Measurements from ENCODE around the gene STX8.
"Not testable (repeated sequence)": the region's sequence is repeated elsewhere in the genome, so short reads cannot be mapped to it uniquely, and the experiment has no call there.

STX8 gene

DNA sequence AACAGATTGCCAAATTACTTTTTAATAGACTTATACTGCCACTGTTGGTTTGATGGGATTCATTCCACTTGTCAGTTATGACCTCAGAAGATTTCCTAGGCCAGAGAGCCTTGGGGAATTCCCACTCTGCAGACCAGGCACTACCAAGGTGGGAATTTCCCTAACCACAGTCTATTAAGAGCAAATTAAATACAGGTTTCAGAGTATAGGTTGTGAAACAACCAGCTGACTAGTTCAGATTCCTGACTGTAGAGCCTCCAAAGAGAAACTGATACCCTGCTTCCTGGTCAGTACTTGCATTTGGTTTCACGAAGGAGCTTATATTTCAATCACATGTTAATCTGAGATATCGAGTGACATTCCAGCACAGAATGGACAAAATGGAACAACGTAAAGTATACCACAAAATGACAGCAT lies 186.5 kb downstream of the STX8 start:
- no peak for DNase-seq (ENCODE audit: low spot score)

DNA sequence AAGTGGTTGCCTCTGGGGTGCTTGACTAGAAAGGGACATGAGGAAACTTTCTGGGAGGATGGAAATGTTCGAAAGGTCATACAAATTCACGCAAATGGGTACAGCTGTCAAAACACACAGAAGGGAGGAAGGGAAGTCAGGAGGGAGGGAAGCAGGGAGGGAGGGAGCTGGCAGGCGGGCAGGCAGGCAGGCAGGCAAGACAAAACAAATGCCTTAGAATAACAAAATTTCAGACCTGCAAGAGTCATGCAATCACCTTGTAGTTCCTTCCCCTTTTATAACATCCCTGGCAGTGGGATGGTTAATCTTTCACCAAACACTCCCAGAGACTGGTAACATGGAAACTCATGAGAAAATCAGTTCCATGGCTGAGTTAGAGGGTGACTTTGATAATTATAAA lies 189.2 kb downstream of the STX8 start:
- DNase-seq (ENCODE audit: low spot score), result no peak

DNA sequence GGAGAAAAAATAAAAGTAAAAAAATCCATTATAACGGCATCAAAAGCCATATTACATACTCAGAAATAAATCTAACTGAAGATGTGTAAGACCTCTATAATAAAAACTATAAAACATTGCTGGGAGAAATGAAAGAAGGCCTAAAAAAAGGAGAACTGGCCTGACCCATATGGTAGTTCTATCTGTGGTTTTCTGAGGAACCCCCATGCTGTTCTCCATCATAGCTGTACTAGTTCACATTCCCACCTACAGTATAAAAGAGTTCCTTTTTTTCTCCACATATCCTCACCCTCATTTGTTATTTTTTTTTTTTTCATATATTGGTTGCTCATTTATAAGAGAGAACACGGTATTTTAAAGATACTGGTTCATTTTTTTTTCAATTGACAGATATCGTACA lies 191.8 kb downstream of the STX8 start:
- DNase-seq (ENCODE audit: low spot score), result no peak

DNA sequence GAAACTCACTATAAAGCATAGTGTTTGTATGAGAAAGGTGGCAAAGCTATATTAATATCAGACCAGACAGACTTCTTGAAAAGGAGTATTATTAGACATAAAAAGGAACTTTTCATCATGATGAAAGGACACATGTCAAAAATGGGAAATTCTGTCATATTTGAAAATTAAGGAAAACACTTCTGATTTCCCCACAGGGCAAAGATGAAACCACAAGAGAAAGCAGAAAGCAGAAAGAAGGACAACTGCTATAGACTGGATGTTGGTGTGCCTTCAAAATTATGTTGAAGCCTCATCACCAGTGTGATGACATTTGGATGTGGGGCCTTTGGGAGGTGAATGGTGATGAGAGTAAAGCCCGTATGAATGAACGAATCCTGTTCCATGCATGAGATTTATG lies 193.0 kb downstream of the STX8 start:
- DNase-seq (ENCODE audit: low spot score), result no peak

DNA sequence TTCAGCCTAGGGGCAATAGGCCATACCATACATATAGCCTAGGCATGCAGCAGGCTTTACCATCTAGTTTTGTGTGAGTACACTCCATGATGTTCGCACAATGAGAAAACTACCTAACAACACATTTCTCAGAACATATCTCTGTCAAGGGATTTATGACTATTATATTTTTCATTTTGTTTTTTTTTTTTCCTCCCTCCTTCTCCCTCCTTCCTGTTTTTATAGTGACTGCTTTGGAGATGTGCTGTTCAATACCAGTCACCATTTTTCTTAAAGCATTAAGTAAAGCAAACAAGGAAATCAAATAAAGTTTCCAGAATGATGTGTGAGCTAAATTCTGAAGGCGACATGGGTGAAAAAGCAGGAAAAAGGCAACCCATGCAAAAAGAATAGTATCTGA lies 194.6 kb downstream of the STX8 start:
- no peak for DNase-seq (ENCODE audit: low spot score)

DNA sequence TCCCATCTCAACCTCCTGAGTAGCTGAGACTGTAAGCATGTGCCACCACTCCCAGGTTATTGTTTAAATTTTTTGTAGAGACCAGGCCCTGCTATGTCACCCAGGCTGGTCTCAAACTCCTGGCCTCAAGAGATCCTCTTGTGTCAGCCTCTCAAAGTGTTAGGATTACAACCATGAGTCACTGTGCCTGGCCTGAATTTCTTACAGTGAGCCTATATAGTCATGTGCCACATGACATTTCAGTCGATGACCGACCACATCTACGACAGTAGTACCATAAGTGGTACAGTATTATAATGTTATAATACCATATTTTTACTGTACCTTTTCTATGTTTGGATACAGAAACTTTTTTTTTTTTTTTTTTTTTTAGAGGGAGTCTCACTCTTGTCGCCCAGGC lies 195.3 kb downstream of the STX8 start:
- DNase-seq (ENCODE audit: low spot score), result no peak

DNA sequence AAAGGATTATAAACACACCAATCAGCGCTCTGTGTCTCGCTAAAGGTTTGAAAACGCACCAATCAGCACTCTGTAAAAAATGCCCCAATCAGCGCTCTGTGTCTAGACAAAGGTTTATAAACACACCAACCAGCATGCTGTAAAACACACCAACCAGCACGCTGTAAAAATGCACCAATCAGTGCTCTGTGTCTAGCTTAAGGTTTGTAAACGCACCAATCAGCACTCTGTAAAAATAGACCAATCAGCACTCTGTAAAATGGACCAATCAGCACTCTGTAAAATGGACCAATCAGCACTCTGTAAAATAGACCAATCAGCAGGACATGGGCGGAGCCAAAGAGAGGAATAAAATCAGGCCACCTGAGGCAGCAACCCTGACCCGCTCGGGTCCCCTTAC lies 199.4 kb downstream of the STX8 start:
- DNase-seq (ENCODE audit: low spot score), result not testable (repeated sequence)

DNA sequence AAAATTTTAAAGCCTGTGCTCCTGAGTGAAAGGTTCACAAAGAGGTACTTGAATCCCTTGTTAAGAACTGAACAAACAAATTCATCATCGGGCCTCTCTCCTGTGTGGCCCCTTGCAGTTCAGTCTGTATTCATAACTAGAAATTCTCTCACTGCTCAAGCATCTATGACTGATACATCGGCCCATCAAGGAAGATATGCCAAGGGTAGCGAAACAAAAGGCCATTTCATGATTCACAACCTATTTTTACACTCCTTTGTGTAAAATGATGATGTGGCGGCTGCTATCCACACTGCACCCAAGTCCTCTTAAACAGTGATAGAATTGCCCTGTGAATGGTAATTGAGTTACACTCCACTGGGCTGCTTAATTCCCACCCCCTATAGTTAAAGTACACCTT lies 204.6 kb downstream of the STX8 start:
- peak; percentile 97 for DNase-seq (ENCODE audit: low spot score)

DNA sequence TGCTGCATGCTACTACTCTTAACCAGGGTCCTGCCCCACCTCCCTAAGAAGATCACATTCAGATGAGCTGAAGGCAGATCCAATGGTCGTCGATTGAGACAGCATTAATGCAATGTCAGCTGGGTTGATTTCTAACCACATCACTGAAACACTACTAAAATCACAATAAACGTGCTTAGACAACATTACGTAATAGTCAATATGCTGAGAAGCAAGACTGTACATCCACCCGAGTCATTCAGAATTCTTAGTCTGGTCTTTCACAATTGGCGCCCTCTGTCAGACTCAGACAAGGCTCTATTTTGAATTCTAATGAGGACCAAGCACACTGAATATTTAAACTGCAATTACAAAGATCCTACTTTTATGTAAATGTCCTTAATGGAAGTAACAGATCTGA lies 205.2 kb downstream of the STX8 start:
- DNase-seq (ENCODE audit: low spot score), result peak; percentile 21

DNA sequence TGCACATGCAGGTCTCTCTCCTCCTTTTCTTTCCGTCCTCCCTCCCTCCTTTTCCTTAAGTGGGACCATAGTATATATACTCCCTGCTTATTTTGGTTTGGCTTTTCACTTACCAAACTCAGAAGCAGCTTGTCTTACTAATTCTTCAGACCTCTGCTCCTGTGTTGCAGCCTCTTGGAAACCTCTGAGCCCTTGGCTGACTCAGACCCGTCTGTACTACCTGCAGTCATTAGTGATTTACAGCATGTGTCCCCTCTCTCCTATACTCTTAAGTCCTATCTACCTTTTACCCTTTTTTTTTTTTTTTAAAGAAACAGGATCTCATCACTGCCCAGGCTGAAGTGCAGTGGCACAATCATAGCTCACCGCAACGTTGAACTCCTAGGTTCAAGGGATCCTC lies 207.0 kb downstream of the STX8 start:
- no peak for DNase-seq (ENCODE audit: low spot score)

DNA sequence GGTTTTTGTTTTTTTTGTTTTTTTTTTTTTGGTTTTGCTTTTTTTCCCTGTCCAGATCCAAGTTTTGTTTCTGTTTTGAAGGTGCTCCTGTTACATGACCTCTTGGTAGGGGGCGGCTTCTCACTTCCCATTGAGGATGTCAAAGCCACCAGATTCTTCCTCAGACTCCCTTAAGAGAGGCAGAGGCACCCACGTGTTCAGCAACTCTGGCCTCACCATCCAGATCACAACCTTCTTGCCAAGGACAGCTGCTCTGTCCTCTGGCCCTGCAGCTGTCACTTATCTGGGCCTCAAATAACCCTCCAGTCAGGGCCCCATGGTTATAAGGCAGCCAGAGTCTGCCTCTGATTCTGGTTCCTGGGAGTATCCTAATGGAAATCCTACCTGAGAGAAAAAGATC lies 208.5 kb downstream of the STX8 start:
- DNase-seq (ENCODE audit: low spot score), result no peak

DNA sequence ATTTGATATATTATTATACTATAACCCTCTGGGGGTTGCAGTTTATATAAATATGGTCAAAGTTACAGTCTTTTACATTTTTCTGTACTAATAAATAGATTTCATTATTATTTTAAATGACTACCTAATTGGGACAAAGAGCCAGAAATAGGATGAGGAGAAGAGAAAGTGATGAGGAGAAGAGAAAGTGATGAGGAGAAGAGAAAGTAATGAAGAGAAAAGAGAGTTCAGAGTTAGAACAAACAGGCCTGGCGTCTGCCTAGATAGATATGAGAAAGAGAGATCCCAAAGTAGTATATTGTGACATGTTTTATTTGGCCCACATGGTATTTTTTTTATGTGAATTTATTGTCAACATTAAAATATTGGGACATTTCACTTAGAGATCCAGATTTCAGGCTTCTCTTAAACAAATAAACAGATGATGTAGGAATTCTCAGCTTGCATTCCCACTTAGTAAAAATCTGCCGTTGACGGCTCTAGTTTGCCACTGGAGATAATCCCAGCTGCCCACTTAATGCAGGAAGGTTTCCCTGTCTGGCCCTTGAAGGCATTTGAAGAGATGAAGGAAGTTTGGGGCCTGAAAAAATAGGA lies 210.7 kb downstream of the STX8 start:
- DNase-seq (ENCODE audit: low spot score), result no peak

DNA sequence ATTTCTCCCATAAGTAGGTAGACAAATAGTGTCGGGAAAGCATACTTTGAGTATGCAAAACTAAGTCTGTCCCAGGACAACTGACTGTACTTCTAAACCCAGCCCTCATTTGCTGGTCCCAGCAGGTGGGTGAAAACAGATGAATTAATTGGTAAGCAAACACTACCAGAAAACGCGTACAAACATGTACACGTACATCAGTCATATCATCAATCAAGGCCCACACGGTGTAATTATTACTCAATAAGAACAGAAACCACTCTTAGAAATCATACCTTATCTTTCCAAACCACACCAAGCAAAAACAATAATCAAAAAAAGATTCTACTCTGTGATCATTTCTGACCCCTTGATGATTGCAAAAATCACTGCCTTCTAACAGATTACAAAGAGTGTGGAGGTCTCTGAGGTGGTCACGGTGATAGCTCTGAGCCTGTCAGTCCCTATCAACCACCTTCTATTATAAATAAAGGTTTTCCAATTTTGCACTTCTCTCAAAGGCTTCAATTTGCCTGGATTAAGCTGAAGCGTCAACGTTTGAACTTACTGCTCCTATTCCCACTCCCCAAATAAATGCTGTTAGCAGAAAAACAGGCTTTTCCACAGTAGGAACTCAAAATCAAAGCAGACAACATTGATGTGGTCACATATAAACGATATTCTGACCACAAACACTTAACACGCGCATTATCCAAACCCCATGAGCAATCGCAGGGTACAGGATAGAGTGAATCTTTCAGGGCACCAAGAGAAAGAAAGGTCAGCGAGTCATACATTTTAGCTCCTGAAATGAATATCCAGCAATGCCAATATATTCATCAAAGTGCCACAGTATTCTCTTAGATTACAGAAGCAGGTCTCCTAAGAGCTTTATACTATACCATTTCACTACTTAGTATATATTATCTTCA lies 211.9 kb downstream of the STX8 start:
- no peak for DNase-seq (ENCODE audit: low spot score)

DNA sequence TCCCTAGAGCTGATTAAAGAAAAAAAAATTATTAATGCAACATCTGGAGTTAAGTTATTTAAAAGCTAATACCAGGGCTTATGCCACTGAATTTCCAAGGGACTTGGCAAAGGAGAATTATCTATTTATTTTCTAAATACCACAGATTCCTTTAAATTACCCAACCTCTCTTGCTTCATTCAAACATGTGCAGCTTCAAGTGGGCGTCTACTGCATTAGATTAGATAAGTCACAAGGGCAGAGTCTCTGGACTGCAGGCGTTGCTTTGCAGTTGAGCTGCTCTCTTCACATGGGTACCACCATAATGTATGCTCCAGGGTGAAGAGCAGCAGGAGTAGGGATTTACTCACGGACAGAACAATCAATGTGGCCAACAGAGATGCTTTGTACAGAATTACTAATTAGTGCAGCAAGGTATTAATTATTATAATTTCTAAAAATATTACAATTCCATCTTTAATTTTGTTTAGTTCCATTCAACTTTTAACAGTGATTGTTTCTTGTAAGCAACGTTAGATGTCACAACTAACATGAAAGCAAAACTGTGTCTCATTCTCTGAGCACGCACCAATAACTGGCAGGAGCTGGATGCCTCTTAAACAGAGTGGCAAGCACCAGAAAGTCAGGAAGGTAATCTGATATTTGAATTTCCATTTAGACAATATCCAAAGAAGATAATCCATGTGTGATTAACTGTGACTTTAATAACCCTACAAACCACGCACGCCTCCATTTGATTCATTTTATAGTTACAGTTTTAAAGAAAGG lies 214.2 kb downstream of the STX8 start:
- no peak for DNase-seq (ENCODE audit: low spot score)

DNA sequence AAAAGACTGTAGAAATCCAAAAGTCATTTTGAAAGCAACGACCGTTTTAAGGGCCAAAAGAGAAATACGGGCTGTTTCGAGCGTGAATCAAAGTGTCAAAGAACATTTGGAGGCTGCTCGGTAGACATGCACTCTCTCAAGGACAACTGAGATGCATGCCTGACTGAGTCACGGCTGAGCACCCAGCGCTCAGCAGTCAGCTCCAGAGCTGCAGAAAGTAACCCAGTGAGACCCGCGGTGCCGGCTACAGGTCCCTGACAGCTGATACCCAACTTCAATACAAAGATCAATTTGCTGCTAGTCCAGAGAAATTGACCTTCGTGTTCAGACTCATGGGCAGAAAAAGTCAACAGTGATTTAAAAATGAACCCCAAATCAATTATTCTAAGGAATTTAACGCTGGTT lies 214.9 kb downstream of the STX8 start:
- DNase-seq (ENCODE audit: low spot score), result no peak

DNA sequence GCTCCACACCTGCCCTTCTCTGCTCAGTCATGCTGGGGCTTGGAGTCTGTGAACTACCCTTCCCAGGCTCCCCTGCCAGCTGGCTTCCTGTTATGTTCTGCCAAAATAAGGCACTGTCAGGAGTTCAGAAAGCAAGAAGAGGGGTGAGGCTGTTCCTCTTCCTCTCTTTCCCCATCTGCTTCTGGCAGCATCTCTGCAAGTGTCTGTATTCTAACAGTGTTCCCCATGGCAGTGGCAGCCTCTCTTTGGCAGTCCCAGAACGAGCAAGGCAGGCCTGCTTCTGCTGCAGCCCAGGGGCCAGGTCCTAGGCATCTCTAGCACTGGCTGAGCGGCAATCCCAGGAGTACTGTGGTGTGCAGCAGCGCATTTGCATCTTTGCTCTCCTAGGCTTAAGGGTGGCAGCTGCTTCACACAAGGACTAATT lies 219.1 kb downstream of the STX8 start:
- no peak for DNase-seq (ENCODE audit: low spot score)

DNA sequence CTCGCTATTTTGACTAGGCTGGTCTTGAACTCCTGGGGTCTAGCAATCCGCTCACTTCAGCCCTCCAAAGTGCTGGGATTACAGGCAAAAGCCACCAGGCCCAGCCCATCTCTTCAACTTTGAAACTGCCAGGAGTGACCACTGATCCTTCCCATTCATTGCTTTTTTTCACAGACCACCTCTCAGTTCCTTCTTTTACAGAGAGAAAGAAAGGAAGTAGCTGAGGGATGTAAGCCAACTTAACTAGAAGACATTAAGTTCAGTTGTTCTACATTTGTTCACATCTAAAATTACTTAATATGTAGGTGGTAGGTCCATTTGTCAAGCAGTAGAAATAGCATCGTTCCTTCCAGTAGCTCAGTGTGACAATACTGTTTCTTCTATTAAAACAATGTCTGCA lies 219.8 kb downstream of the STX8 start:
- no peak for DNase-seq (ENCODE audit: low spot score)

DNA sequence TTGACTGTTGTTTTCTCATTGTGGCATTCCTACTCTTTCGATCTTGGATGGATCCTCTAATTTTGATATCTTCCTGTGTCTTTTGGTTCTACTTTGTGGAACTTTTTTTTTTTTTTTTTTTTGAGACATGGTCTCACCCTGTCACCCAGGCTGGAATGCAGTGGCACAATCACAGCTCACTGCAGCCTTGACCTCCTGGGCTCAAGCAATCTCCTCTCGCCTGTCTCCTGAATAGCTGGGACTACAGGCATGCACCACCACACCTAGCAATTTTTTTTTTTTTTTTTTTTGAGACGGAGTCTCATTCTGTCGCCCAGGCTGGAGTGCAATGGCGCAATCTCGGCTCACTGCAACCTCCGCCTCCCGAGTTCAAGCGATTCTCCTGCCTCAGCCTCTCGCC lies 220.4 kb downstream of the STX8 start:
- DNase-seq (ENCODE audit: low spot score), result not testable (repeated sequence)

DNA sequence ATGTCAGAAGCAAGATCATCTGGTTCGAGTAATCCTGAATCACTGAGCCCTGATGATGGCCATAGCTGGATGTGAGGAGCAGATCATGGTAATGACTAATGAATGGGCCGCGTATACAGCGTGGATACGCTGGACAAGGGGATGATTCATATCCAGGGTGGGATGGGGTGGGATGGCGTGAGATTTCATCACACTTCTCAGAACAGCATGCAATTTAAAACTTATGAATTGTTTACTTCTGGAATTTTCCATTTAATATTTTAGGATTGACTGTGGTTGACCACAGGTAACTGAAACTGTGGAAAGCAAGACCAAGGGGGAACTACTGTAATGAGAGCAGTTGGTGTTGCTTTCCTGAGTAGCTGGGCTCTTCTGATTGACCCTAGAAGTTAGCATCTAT lies 225.5 kb downstream of the STX8 start:
- peak; percentile 9 for DNase-seq (ENCODE audit: low spot score)

DNA sequence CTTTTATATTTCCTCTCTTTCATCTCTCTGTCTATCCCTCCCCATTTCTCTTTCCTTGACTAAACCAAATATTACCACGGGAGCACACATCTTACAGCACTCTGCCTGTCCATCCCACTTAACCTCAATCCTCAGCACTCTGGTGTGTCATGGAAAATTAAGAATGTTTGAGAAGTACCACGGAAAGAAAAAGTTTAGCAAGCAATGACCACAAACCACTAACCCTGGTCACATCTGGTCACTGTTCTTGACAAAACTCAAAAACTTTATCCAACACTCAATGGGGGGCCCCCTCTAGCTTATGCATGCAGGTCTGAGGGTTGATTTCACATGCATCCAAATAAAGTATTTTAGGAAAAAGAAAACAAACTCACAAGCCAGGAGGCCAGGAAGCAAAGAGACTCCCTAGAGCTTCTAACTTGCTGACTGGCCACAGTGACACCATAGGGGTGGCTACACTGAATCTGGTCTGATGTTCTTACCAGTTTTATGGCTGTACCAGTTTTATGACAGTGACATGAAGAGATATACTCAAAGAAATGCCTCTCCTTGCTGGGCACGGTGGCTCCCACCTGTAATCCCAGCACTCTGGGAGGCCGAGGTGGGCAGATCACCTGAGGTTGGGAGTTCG lies 229.2 kb downstream of the STX8 start:
- DNase-seq (ENCODE audit: low spot score), result no peak

DNA sequence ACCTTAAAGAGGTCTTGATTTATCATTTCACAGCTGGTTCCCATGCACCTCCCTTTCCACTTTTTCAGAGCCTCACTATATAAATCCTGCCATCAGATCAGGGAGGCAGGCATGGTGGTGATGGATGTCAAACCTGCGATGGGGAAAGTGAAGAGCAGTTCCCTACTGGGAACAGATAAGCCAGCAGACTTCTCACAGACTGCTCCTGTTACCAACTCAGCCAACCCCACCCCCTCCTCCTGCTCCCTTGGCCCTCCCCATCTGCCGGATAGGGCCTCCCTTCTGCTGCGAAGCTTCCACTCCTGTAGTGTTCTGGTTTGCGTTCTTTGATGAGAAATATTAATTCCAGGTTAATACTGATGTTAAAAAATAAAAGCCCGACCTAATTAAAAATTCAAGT lies 232.1 kb downstream of the STX8 start:
- DNase-seq (ENCODE audit: low spot score), result no peak

DNA sequence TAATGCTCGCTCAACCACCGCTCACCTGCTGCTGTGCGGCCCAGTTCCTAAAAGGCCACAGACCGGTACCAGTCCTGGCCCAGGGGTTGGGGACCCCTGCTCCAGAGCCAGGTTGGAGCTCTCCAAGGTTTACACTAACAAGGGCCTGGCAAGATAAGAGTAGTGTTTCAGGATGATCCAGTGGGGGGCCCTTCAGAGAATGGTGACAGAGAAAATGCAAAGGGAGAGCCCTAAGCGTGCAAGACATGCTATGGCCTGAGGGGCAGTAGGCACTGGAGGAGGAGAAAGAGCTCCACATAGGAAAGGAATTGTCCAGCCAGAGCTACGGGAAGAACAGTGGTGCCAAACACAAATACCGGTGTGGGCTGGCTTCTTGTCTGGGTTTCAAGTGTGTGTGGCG lies 233.4 kb downstream of the STX8 start:
- DNase-seq (ENCODE audit: low spot score), result no peak

DNA sequence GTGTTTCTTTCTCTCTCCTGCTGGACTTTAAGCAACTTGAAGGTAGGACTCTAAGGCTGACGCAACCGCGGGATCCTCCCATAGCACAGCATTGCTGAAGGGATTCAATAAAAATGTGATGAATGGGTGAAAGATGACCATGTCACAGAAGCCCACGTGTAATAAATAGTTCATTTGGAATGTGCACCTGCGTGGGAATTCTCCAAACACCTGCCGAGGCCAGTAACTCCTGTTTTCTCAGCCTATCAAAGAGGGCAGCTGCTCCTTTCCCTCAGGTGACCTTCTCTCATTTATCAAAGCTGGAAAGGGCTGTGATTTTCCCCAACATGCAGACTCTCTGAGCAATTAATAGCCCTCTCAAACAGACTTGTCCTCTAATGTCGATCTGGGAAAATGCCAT lies 235.7 kb downstream of the STX8 start:
- DNase-seq (ENCODE audit: low spot score), result no peak
